Measurements from ENCODE around the gene HTR6. TPM values are rescaled to one million over a fixed set of nuclear protein-coding genes. Genes with fewer than 3 reads are reported as not detected.

HTR6 gene
- total RNA-seq, 1 experiment from 2014 or later = 0.37 TPM

- no peak overlapping the region for H2BK20ac ChIP-seq (ENCODE audit: low read depth, low read length, poor library complexity, severe bottlenecking)
- no CpG with 5 or more reads among the region's 8 CpGs for WGBS (ENCODE audit: extremely low coverage, insufficient read length, low lambda C conversion rate)
- no peak overlapping the region for H2AFZ ChIP-seq (ENCODE audit: low read length)
- no peak overlapping the region for H2BK12ac ChIP-seq (ENCODE audit: insufficient read length, low read depth, low read length)
- H2BK120ac ChIP-seq (ENCODE audit: low read depth, low read length, poor library complexity, severe bottlenecking) = no peak overlapping the region
- no peak overlapping the region for H3K27ac ChIP-seq (ENCODE audit: insufficient read length, low read depth, low read length)
- H4K5ac ChIP-seq (ENCODE audit: insufficient read length, low read depth, low read length) = no peak overlapping the region
- H4K20me1 ChIP-seq (ENCODE audit: control insufficient read depth, insufficient read depth, insufficient read length) = no peaks in the 10 kb centered on the region
- Mint-ChIP-seq H3K36me3 (ENCODE audit: insufficient read depth in 1 of 3, low read depth in 3 of 3) (peaks cover 0 to 4% (median 0%) of the 10 kb centered on the region in 3 experiments; a peak in 2 of 7 replicates), H3K4me3 (no peak overlapping the region), H3K4me1 (peaks cover 22 to 45% of the 10 kb centered on the region in 2 experiments), H3K9me3 (peaks cover 0 to 4% of the 10 kb centered on the region in 2 experiments; a peak in 2 of 5 replicates), H3K27me3 (ENCODE audit: low read depth) (peaks cover 7% of the 10 kb centered on the region), H3K27ac (no peak overlapping the region)
- H3K4me1 ChIP-seq (ENCODE audit: insufficient read depth, low read length) = no peaks in the 10 kb centered on the region; the same call in 1 of the 2 replicates
- no peak overlapping the region; the same call in 1 of the 2 replicates for H3K14ac ChIP-seq (ENCODE audit: insufficient read depth, low read length)
- H3K79me1 ChIP-seq (ENCODE audit: insufficient read depth, low read depth, low read length, poor library complexity, severe bottlenecking) = no peaks in the 10 kb centered on the region
- no peak overlapping the region for H3K23ac ChIP-seq (ENCODE audit: insufficient read length, low read depth, low read length)
- no peak overlapping the region for H4K8ac ChIP-seq (replicated peaks; ENCODE audit: insufficient read length, low read depth, low read length)
- H3K18ac ChIP-seq (ENCODE audit: insufficient read length, low read depth, low read length) = no peak overlapping the region
- H3T11ph ChIP-seq (ENCODE audit: low read length) = no peak overlapping the region
- no peak for TF ChIP-seq CTCF (conservative IDR thresholded peaks at IDR 0.05)
- H2BK5ac ChIP-seq (ENCODE audit: insufficient read length, low read length) = no peak overlapping the region
- DNase-seq = no peak
- H2BK15ac ChIP-seq (ENCODE audit: low read depth, low read length) = no peak overlapping the region
- no peaks in the 10 kb centered on the region for H3K79me2 ChIP-seq (ENCODE audit: insufficient read depth, low read length)
- no peak overlapping the region for H4K91ac ChIP-seq (ENCODE audit: insufficient read length, low read depth, low read length)
- no peak overlapping the region for H3K4me2 ChIP-seq (ENCODE audit: insufficient read depth, insufficient read length, low read length)
- H3K23me2 ChIP-seq (ENCODE audit: insufficient read length, low read depth, low read length, poor library complexity, severe bottlenecking) = no peaks in the 10 kb centered on the region
- H2AK5ac ChIP-seq (ENCODE audit: insufficient read length, low read length) = no peak overlapping the region
- no peak overlapping the region for H3K4ac ChIP-seq (ENCODE audit: low read depth, low read length)
- H3K9ac ChIP-seq (ENCODE audit: extremely low read depth, insufficient read length, low read length) = no peak overlapping the region
- H3K9me3 ChIP-seq (ENCODE audit: control insufficient read depth, low read depth, low read length) = no peaks in the 10 kb centered on the region
- no peak overlapping the region for H3K56ac ChIP-seq (ENCODE audit: insufficient read length, low read depth, low read length)
- H3K27me3 ChIP-seq (ENCODE audit: insufficient read depth, low read length) = no peaks in the 10 kb centered on the region
These were observed 18.7 kb downstream of the HTR6 start for GRCh38 chr1:19683351-19683750.
